Measurements from ENCODE around the gene ELOVL7.
"Not testable (repeated sequence)": the region's sequence is repeated elsewhere in the genome, so short reads cannot be mapped to it uniquely, and the experiment has no call there.

ELOVL7 gene

DNA sequence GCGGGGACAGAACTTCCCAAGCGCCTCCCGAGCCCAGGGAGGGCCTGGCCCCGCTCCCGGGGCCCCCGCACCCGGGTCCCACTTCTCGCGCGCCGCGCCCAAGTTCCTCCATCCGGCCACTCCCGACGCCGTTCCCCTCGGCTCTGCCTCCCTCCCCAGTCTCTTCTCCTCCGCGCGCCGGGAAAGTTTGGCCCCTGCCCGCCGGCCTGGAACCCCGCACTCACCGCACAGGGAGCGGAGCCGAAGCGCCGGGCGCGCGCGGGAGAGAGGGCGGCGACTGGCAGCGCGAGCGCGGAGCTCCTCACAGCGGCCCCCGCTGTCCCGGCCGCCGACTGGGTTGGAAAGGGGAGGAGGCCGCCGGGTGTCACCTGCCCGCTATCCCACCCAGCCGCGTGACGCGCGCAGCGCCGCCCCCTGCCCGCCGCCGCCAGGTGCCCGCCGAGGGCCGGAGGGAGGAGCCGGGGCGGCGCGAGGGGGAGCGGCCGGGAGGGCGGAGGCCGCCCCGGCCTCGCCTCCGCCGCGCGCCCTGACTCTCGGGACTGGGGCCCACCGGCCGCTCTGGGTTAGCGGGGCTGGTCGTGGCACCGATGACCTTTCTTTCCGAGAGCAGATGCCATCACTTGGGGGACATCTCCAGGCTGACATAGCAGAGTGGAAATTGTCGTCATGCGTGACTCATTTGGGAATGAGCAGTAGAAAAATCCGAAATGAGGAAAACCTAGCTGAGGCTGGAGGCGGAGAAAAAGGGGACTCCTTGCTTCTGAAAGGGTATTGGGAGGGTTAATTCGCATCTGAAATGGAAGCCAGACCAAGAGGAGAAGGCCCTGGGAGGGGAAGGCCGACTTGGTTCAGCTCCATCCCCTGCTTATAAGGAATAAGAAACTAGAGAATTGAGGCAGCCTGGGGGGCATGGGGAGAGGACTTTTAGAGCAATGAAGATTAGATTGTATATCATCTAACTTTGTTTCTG is at the start of gene ELOVL7:
ELOVL7 (minus strand) TSS at position 334 of the 970 bp plus-strand sequence. CDS start 56,872 bp downstream, outside the sequence.
- DNase-seq (ENCODE audit: low read depth, low spot score) = no peak

DNA sequence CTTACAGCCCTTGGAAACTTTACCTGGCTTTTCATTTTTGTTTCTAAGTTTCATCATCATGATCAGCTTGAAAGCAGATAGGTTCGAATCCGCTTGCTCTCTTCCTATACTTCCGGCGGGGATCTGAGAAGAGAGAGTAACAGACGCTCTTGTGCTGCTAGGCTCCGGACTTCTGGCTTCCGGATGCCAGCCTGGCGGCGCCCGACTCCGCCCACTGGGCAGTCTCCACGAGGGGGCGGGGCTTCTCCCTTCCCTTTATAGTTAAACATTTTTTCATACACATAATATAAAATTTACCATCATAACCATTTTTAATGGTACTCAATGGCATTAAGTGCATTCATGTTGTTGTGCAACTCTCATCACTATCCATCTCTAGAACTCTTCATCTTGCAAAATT is 49.5 kb upstream of the ELOVL7 start:
- DNase-seq (ENCODE audit: low read depth, low spot score) = no peak

DNA sequence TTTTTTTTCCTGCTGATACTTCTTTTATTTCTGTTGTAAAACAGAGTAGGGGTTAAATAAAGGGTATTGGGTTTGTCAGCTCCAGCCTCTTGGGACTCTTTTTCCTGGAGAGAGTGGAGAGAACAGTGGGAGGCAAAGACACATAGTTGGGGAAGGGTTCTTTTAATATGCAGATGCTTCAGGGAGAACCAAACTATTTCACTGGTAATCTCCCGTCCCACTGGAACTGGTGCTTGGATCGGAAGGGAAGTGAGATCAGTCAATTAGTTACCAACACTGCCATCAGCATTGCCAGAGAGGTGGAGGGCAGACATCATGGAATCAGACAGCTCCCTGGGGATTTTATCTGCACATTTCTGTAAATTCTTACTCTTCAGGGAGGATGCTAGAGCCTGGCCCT is 47.6 kb upstream of the ELOVL7 start:
- no peak for DNase-seq (ENCODE audit: low read depth, low spot score)

DNA sequence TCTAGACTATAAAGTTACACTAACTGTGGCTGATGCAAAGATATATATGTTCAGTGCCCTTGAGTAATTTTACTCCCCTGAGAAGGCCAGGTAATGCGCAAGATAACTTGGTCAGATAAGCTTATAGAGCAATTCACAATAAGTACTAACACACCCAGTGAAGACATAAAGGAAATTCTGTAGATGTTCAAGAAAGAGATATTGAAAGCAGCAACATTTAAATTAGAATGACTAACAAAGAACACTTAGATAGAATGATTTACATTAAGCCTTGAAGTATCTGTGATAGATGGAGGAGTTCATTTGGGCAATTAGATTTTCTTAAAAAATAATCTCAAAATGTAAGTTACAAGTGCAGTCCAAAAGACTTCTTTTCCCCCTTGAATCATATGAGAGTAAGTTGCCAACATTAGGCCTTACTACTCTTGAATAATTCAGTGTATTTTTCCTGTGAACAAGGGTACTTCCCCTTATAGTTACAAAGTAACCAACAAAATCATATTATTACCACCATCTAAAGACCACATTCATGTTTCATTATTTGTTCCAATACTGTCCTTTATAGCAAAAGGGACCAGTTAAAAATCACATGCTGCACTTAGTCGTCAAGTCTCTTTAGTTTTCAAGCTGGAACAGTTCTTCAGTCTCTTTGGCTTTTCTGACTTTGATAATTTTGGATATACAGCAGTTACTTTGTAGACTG is 44.4 kb upstream of the ELOVL7 start:
- no peak for DNase-seq (ENCODE audit: low read depth, low spot score)

DNA sequence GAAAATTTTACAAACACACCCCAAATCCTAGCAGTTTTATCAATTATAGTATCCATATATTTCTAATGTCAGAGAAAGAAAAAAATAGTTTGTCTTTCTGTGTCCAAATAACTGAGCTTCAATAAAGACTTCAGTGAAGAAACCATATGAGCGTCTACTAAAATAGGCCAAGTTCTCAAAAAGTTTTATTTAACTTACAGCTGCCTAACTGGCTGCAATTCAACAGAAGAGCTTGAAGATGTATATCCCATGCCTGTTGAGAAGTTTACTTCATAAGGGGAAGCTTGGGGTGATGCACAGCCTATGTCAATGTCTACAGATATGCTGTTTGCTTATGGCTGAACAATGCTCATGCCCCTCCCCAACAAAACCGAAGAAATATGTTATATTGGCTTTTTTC is 43.7 kb upstream of the ELOVL7 start:
- no peak for DNase-seq (ENCODE audit: low read depth, low spot score)

DNA sequence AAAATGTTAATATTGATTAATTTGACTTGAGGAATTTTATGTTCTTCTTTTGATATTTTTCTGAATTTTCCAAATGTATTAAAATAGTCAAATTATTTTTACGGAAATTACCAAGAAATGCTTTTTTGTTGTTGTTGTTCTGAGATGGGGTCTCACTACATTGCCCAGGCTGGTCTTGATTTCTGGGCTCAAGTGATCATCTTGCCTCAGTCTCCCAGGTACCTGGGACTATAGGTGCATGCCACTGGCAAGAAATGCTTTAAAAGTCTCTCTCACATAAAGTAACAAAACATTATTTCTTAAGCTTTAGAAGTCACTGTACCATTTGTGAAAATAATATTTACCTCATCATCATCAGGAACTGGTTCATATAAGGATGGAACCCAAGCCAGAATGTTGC is 43.0 kb upstream of the ELOVL7 start:
- no peak for DNase-seq (ENCODE audit: low read depth, low spot score)

DNA sequence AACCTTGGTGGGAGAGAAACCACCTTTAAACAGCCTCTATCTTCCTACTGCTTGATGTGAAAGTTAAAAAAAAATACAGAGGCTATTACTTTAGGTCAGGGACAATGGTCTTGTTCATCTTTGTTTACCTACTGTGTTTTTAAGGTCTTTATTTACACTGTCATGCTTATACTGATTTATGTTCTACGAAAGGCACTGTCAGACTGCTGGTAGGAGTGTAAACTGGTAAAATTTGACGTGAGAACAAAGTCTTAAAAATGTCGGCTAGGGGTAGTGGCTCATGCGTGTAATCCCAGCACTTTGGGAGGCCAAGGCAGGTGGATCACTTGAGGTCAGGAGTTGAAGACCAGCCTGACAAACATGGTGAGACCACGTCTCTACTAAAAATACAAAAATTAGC is 42.1 kb upstream of the ELOVL7 start:
- DNase-seq (ENCODE audit: low read depth, low spot score) = no peak

DNA sequence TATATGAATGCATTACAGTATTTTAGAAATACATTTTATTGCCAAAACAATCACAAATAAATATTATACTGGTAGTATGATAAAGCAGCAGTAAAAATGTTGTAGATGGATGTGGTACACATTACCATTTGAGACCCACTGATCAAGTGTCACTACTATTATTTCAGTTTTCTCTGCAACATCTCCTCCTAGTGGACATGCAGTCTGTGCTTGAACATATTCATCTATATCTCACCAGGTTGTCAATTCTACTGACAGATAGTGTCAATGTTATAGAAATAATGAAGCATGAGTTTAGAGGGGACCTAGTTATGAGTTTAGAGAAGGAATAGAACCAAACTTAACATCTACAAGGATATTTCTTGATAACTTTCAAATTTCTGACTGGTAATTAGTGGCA is 39.2 kb upstream of the ELOVL7 start:
- no peak for DNase-seq (ENCODE audit: low read depth, low spot score)

DNA sequence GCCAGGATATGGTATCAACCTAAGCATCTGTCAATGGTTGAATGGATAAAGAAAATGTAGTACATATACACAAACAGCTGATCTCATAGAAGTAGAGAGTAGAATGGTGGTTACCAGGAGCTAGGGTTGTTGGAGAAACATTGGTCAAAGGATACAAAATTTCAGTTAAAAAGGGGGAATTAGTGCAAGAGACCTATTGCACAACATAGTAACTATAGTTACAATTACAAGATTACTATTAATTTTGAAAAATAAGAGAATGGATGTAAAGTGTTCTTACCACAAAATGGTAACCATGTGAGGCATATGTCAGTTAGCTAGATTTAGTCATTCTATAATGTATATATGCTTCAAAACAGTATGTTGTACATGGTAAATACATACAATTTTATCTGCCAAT is 28.8 kb upstream of the ELOVL7 start:
- no peak for DNase-seq (ENCODE audit: low read depth, low spot score)

DNA sequence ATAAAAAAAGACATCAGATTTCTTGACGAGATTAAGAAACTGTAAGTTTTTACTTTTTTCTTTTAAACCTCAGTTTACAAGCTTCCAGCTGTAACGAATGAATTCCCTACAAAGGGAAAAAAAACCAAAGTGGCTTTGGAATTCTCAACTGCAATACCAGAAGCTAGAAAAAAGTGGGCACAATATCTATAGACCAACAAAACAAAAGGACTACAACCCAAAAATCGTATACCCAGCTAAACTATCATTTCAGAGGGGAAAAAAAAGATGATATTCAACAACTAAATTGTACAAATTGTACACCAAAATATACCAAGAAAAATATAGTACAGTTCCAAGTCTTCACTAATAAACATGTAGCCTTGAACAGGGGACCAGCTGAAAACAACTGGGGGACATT is 26.8 kb upstream of the ELOVL7 start:
- DNase-seq (ENCODE audit: low read depth, low spot score) = no peak

DNA sequence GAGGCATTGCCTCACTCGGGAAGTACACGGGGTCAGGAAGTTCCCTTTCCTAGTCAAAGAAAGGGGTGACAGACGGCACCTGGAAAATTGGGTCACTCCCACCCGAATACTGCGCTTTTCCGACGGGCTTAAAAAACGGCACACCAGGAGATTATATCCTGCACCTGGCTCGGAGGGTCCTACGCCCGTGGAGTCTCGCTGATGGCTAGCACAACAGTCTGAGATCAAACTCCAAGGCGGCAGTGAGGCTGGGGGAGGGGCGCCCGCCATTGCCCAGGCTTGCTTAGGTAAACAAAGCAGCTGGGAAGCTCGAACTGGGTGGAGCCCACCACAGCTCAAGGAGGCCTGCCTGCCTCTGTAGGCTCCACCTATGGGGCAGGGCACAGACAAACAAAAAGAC is 16.5 kb upstream of the ELOVL7 start:
- not testable (repeated sequence) for DNase-seq (ENCODE audit: low read depth, low spot score)

DNA sequence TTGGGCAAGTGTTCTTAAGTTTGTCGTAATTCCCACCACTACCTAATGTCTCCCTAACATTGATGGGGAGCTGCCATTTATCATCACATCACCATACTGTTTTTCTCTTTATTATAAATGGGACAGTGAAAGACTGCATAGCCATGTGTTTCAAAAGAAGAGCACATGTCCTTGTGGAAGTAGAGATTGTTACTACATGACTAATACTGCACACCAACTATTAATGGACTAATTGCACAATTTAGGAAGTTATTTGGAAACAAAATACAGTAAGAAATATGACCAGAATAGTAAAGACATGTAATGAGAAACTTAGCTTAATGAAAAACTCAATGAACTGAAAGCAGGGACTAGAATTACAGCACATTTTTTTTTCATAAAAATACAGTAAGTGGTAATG is 12.0 kb upstream of the ELOVL7 start:
- DNase-seq (ENCODE audit: low read depth, low spot score) = no peak

DNA sequence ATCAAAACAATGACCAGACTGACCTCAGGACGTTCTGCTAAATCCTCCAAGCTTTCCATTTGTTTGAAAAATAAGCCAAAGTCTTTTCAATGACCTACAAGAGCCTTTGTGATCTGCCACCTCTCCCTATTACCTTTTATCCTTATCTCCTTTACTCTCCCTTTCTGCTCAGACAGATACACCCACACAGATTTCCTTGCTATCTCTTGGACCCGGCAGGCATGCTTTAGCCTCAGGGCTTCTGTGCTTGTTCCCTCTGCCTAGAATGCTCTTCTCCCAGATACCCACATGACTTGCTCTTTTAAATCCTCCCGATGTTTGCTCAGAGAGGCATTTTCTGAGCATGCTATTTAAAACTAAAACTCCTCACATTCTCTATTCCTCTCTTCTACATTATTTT is 8.9 kb upstream of the ELOVL7 start:
- no peak for DNase-seq (ENCODE audit: low read depth, low spot score)

DNA sequence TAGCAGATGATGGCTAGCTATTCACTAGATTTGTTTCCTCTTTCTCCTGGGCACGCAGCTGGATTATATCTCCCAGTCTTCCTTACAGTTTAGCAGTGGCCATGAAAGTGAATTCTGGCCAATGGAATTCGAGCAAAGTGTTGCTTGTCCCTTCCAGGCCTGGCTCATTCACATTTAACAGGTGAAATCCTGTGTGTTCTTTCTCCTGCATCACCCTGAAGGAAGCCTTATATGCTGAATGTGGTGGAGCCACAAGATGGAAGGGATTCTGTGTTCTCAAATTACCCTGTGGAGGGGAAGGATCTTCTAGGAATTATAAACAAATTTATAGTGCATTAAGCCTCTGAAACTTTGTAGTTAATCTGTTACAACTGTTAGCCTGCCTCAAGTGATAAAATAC is 8.2 kb upstream of the ELOVL7 start:
- DNase-seq (ENCODE audit: low read depth, low spot score) = no peak

DNA sequence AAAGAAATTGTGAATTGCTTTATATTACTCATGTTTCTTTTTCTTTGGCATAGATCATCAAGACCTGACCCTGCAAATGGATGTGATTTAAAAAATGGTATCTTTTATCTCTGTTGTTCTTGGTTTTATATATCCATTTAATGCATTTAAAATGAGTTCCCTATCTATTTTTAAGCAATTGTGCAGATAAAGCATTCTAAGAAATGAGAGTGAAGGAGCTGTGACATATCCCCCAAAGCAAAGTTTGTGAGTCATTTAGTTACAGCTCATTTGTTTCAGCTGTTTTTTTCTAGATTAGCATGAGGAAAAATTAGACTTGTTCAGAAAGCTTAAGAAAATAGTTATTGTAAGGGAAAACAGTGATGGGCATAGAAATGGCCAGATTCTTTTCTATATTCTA is 7.6 kb upstream of the ELOVL7 start:
- no peak for DNase-seq (ENCODE audit: low read depth, low spot score)

DNA sequence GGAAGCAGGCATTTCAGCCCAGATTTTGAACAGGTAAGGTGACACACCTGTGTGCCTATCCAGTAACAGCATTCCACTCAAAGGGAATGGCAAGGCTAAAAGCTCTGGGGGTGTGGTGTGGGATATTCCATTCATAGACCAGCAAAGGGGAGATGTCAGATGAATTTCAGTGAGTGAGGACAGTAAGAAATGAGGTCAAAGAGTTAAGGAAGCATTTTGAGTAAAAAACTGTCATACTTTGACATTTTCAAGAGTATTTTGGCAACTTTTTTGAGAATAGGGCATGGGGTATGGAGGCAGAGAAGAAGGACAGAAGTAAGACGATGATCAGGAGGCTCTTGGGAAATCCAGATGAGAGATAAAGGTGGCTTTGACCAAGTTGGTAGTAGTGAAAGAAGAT is 2.2 kb upstream of the ELOVL7 start:
- DNase-seq (ENCODE audit: low read depth, low spot score) = no peak

DNA sequence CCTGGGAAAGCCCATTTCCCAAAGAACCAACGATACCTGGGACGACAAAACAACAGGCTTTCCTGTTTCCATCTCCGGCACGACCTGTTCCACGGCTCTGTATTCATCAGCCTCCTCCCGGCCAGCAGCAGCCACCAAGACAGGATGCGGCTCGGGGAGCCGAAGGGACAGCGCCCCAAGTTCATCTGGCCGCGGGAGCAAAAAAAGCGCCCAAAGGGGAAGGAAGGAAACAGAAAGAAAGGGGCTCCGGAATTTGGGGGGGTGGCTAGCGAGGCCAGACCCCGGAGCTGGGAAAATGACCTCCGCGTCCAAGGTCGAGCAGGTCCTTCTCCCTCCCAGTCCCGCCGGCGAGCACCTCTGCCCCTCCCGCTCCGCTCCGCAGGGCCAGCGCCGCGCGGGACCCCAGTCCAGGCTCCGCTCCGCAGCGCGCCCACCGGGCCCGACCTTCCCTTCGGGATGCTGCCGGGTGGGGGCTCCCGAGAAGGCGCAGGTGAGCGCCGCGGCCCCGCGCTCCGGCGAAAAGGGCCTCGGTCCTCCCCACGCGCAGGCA is 608 bp downstream of the ELOVL7 start:
- no peak for DNase-seq (ENCODE audit: low read depth, low spot score)

DNA sequence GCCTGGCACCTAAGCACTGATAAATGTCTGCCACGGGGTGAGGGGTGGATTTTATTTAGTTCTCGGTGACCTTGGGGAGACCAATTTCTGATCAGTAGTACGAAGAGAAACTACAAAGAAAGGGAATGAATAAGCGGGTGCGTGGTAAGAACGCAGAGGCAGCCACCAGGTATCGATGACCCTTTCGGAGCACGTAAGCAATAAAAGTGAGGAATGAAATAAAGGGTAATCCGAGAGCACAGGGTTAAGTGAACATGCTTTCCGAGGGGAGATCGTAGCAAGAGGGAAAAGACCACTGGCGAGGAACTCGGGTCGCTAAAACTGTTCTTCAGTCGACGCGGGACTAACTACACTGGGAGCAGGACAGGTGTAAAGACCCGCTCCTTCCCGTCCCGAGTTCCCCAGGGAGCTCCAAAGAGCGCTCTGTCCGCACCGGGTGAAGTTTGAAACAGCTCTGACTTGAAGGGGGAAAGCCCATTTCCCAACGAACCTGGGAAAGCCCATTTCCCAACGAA is 1.1 kb downstream of the ELOVL7 start:
- DNase-seq (ENCODE audit: low read depth, low spot score) = no peak

DNA sequence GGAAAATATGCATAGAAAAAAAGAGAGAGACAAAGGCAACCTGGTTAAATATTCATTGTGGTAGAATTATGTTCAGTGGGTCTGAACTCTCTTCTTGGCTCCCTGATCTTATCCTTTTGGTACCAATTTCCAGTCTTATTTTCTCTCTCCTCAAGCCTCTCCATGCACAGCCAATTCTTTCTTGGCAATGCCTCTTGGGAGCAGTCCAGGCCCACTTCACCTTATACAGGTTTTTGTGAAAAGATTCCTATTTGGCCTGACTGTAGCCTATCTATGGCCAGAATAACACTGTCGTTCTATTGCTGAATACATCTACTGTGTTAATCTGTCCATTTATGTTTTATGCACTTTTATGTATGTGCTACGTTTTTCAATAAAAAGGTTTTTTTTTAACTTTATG is 2.7 kb downstream of the ELOVL7 start:
- DNase-seq (ENCODE audit: low read depth, low spot score) = no peak

DNA sequence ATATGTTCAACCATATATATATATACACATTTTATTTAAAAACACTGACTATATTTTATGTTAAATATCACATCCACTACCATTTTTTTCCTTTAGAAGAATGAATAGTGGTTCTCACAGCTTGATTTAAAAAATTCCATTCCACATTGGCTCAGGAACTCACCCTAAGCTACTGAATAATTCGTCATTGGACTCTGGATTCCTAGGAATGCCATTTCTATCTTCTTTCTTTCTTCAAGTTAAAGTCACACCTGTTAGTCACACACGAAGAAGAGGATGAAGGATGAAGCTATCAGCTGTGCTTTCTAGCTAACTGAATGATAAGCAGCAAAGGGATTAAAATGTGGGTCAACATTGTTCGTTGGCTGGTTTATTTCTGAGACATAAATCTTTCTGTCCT is 7.9 kb downstream of the ELOVL7 start:
- no peak for DNase-seq (ENCODE audit: low read depth, low spot score)

DNA sequence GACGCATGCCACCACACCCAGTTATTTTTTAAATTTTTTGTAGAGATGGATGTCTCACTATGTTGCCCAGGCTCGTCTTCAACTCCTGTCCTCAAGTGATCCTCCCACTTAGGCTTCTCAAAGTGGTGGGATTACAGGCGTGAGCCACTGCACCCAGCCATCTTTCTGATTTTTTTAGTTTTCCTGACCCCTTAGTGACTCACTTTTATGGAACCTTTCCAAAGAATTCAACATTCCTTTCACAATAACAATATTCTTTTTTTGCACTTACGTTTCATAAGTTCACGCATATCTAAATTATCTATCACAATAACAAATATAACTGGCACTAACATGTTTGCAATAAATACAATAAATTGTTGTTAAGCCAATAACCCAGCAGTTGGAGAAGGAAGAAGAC is 8.5 kb downstream of the ELOVL7 start:
- DNase-seq (ENCODE audit: low read depth, low spot score) = no peak

DNA sequence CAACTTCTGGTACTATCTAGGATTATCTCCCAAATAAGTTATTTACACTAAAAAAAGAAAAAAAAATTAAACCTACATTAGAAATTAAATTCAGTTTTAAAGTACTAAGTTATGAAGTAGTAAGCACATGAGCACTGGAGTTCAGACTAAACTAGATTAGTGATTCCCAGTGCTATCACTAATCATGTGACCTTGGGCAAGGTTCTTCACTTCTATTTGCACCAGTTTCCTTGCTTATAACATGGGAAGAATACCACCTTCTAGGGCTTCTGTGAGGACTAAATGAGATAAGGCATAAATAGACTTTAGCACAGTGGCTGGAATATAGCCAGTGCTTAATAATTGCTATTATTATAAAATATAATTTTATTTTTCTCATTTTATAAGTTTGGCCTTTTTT is 10.5 kb downstream of the ELOVL7 start:
- DNase-seq (ENCODE audit: low read depth, low spot score) = no peak
